GM18517 (cell line): ENCODE measurements around the gene TMEM179B.

ENCODE experiments used
- ATAC-seq: cut with Tn5 transposase; IDR thresholded peaks from one replicate; pipeline ENCODE4 v1.9.1; 2021; ENCODE audit warnings: mild to moderate bottlenecking, moderate library complexity; ENCODE audit not compliant: unreplicated experiment

The TMEM179B gene

DNA sequence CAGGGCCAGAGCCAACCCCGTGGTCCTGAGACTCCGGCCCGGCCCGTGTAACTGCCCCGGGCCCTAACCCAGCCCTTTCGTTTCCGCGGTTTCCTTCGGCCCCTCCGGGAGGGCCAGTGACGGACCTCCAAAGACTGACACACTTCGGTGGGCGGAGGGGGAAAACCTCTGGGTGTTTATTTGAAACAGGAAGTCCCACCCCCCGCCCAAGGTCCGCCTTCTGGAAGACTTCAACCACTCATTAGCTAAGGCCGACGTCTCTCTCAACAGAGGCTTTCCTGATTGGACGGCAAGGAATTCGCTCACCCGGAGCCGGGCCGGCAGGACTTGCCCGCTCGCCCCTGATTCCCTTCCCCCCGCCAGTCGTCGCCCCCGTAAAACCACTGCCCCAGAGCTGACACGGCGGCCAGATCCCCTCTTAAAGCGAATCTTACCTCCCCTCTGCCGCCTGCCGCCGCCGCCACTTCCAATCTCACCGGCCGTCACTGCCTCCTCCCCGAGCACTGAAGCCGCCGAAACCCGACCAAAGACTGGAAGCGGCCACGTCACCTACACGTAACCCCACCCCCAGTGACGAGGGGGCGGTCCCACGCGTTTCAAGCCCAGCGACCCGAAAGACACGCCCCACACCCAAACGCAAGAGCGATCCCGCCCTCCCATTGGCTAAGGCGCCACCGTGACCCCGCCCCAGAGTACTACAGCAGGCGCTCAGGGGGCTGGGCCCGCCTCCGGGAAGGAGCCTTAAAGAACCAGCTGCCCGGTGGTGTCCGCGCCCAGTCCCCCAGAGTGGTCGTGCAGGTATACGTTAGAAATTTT, 44.5 kb downstream of the TMEM179B start, which contains the start of gene STX5:
Gene STX5 (minus strand): TSS at position 532 of the 816 bp plus-strand sequence. CDS start 808 bp downstream, outside the sequence.
- peak; percentile 60 for ATAC-seq

DNA sequence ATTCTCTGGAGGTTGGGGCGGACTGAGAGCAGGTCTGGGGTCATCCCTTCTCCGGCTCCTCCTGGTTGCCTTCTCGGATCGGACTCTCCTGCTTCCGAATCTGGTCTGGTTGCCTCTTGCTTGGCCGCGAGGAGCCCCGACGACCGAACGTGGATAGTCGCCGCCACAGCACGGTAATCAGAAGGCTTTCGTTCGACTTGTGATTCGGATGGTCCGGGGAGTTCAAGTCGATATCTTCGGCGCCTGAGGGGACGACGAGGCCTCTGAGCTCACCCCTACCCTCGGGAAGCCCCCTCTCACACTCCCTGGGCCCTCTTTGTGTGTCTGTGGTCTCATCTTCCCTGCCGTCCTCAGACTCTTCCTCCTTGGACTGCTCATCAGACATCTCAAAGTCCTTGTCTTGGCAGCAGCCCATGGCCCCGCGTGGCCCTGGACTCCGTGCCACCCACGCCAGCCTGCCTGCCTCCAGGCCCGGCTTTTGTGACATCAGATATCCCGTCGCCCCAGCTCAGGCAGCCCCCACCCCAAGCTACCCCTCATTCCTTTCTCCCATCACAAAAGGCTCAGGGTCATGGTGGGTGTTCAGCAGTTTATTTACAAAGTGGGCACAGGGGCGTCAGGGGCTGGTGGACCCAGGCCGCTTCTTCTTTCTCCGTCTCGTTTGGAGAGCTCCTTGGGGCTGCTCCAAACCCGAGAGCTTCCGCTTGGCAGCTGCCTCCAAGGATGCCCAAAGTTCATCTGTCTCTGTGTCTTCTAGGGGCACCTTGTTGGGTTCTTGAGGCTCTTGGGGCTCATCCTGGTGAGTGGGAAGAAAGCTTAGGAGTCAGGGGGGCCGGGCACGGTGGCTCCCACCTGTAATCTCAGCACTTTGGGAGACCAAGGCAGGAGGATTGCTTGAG, 45.4 kb downstream of the TMEM179B start, which contains the start of gene TEX54:
Gene TEX54 (minus strand): TSS at position 506 of the 899 bp plus-strand sequence.
- ATAC-seq: peak; percentile 8

DNA sequence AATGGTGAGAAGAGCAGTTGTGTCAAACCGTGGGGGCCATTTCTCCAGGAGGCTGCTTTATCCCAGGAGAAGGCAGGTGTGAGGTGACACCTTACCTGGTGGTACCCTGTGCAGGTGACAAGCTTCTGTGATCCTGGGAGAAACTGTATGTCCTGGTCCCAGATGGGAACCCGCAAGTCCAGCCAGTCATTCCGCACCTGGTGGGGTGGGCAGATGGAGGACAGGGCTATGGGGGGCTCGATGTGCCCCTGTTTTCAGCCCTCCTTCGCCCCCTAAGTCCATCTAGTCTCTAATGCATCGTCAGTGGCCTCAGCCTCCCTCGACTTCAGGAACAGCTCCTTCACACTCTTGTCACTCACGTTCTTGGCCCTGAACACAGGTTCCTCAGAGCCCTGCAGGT, 48.1 kb downstream of the TMEM179B start:
- ATAC-seq: no peak

DNA sequence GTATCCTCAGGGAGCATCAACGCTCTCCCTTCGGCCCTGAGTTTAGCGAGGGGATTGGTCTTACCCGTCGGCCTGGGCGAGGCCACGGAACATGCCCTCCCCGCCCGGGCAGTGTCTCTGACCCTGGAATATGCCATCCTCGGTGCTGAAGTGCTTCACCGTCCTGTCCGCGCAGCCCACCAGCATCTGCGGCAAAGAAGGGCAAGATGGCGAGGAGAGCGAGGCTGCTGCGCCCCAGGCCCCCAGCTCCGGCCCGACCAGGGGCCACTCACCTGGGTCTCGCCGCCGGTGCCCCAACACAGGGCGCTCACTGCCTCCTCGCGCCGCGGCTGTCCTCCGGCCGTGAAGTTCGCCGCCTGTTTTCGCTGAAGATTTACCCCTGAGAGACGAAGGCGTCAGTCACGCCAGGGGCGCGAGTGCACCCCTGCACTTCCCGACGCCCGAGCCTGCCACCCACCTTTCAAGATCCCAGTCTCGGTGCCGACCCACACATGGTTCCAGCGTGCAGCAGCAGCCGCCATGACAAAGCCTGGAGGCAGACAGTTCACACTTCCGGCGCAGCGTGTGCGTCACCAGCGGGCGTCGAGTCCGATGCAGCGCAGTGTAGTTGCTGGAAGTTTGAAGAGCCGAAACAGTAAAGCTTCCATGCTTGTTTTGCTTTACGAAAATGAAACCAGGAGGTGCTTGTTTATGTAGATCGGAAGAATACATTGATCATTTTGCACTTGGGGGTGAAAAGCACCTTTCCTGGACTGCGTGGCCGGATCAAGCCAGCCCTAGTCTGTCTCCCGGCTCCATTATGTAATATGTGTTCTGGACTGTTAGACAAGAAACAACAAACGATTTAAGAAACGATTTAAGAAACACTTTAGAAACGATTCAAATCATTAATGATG, 52.1 kb downstream of the TMEM179B start, which contains the start of gene WDR74:
Gene WDR74 (minus strand): TSS at position 541 of the 896 bp plus-strand sequence. CDS start 20 bp downstream, at position 521.
- ATAC-seq: peak; percentile 40
